Effector CD4-positive, alpha-beta T cell (primary cell): ENCODE results near the gene TMPRSS15. TPM values are rescaled to one million over a fixed set of nuclear protein-coding genes. Genes with fewer than 3 reads are reported as not detected.
"Not testable (repeated sequence)": the region's sequence is repeated elsewhere in the genome, so short reads cannot be mapped to it uniquely, and the experiment has no call there.

ENCODE experiments used
- DNase-seq: peaks from one replicate; pipeline ENCODE4 v3.0.0-alpha.2; 2020
- total RNA-seq: gene quantifications from one replicate; lab custom pipeline; 2026; lab: John Stamatoyannopoulos, UW

TMPRSS15 gene
- not detected for total RNA-seq

DNA sequence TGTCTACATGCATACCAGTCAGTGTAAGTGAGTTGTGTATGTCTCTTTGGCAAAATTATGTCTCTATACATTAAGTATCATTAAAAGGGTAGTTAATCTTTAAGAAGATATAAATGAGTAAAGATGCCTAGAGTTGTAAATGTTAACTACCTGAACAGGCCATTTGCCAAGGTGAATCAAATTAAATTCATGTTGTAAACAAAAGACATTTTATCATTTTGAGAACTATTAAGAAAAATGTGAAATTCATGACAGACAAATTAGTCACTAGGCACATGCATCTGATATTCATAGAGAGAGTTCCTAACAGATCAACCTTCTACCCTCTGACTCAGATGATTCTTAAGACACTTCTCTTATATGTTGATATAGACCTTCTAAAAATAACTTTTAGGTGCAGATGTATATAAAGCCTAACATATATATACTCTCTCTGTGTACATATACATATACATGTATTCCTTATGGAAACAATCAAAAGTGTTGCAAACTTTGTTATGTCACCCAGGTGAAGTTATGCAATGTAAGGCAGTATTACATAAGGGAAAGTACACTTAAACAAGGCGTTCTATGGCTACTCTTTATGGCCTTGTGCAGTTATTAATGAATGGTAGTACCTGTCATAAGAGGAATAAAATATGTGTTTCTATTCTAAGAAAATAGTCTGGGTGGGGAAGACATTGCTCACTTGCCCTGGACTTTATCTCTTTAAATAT is at the start of gene TMPRSS15:
TSS of gene TMPRSS15 (minus strand) at position 51 of the 716 bp plus-strand sequence. CDS start 163 bp downstream, outside the sequence.
- DNase-seq = no peak

DNA sequence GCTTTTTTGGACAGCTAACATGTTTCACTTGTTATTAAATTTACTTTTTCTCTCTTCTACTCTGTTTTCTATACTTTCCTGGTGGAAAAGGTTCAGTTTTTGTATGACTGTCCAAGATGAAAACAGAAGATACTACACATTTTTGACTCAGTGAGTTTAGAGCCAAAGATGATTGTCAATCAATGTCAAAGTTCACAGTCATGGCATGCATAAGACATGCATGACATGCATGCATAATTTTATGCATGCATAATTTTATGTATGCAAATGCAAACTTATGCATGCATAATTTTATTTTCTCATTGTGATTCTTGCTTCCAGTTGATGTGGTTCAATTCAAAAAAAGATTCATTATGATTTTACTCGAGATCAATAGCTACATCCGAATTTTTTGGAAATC is 48.1 kb upstream of the TMPRSS15 start:
- DNase-seq = no peak

DNA sequence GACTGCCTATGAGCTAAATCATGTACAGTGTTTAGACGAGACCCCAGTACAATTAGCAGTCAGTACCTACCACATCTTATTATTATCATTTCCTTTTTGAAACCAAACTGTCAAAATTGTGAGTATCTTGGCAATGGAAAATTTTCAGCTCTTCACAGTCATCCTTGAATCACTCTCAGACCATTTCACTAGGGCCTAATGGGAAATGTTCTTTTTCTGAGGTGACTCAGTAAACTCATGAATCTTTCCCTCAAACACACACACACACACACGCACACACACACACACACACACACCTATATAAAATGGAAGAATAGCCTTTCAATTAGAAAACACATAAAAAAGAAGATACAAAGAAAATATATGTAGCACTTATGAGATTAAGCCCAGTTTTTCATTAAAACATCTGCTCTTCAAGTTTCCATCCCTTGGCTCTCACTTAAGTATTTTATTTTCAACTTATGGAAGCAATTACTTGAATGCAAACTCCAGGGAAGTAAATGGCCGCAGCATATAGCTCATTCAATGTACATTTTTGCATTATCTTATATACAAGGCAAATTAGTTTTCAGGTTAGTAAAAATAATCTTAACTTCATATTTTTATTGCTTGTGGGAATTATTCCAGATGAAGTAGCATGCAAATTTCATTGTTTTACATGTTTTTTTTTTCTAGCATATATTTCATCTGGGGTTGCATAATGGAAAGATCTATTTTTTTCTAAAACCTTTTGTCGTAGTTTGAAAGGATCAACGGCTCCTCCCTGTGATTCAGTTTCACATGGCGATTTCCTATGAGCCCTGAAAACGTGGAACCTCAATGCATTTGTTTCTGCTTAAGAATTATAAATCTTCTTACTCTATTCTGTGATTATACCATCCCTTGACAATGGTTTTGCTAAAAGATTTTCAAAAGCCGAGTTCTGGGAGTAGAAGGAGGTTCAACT is 46.3 kb upstream of the TMPRSS15 start:
- no peak for DNase-seq

DNA sequence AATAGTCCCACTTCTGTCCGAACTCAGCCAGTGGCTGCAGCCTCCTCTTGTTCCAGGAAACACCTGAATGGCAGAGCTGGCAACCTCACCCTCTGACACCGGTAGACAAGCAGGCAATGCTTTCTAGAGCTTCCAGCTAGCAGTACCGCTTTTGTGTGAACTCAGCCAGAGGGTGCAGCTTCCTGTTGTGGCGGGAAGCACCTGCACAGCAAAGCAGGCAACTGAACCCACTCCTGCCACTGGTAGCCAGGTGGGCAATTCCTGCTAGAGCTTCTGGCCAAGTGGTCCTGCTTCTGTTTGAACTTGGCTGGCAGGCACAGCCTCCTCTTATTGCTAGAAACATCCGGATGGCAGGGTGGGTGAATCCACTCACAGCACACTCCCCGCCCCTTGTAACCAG is 40.1 kb upstream of the TMPRSS15 start:
- DNase-seq = no peak

DNA sequence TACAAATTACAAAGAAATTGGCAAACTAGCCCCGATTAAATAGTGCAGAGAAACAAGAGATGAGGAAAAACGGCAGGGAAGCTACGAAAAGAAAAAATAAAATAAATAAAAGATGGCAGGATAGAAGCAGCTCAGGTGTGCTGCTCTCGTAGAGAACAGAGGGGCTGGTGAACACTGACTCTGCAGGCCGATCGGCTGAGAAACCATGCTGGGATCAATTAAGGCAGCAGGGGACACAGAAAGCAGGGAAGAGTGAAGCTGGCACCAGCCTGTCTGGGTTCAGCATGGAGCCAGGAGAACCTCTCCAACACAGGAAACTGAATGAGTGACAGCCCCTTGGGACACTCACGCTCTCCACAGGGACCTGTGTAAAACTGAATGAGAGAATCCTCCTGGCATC is 39.5 kb upstream of the TMPRSS15 start:
- DNase-seq = no peak

DNA sequence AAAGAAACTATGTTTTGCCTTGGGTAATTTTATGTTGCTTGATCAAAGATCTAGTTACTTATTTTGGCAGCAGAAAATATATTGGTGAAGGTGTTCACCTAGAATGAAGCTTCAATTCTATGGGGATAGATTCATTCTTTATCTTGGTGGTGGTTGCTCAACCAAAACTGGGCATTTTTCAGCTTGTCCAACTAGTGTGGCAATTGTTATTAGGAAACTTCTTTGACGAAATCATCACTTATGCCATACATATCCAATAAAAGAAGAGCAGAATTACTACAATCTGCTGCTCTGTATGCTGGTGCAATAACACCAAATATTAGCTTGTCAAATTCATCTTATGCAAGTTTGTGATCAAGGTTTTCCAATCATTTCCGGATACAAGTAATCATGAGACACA is 26.8 kb upstream of the TMPRSS15 start:
- no peak for DNase-seq

DNA sequence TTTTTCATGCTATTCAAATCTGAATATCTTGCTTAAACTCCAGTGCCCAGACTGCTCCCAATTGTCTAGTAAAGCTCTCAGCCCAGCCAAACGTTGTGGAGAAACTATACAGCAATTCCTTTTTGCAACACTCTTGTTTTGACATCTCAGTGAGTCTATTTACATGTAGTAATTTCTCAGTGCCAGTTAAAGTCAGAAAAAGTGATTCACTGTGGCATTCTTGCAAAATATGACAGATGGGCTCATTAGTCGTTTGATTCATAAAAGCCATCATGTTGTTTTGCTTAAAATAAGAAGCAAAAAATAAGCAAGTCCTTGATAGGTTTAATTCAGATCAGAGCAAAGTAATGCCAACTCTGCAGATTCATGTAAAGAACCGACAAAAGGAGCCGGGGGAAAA is 20.7 kb upstream of the TMPRSS15 start:
- no peak for DNase-seq

DNA sequence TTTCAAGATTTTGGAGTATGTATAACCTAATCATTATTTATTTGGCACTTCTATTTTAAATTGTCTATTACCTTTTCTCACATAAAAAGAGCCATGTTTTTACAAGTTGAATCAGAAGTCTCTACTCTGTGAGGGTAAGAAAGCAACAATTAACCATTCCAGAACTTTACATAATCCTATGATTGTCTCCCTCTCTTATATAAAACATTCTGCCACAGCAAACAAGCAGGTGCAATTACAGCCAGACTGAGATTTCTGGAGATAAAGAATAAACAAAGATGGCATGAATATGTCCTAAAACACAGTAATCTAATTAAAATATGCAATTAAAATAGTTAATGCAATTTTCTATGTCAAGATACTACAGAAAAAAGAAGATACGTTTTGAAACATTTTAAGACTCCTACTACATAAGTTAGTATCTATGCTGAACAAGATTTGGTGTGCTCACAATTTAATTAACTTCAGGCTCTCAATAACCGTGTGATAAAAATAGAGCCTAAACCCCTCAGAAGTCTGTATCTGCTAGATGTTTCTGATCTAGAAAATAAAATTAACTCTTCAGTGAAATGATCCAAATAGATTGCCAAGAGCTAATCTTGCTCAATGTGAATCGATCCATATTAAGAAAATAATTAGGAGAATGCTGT is 13.7 kb upstream of the TMPRSS15 start:
- no peak for DNase-seq

DNA sequence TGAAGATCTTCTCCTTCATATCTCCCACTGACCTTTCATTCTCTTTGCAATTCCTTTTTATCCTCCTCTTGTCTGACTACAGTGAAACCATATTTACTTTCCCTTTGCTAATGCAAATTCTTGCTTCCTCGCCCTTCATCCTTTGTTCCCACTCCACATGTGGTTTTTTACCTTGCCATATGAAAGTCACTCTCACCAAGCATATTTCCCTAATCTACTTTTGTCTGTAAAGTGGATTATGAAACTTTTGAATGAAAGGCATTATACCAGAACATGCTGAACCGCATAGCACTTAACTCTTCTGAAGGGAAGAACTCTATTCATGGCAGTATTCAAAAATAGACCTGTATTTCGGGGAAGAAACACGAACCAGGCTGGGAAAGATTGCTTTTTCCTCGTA is 8.0 kb upstream of the TMPRSS15 start:
- DNase-seq = no peak

DNA sequence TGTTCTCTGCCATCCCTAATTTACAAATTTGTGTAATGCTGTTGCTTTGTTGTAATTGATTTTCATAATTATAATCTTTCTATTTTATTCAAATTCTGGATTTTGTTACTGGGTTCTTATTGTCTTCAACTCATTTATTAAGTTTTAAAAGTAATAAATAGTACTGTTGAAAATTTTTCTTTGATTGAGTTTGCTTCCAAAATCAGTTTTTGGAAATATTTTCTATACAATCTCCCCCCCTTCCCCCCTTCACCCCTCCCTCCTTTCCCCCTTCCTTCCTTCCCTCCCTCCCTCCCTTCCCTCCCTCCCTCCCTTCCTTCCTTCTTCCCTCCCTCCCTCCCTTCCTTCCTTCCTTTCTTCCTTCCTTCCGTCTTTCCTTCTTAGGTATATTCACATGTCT is 6.0 kb upstream of the TMPRSS15 start:
- no peak for DNase-seq

DNA sequence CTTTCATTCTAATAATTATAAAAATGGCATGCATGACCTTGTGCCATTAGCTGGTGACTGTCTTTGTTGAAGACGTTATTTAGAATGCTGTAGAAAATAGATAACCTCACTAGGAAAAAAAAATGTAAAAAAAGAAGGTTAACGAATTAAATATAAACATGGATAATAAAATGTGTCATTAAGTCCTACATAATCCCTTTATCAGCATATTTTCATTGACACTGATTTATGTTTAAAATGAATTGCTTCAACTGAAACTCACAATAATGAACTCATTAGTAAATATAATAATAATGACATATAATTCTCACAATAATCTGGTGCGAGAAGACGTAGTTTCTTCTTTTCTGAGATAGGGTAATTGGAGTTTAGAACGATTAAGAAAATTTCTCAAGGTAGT is 4.7 kb downstream of the TMPRSS15 start:
- no peak for DNase-seq

DNA sequence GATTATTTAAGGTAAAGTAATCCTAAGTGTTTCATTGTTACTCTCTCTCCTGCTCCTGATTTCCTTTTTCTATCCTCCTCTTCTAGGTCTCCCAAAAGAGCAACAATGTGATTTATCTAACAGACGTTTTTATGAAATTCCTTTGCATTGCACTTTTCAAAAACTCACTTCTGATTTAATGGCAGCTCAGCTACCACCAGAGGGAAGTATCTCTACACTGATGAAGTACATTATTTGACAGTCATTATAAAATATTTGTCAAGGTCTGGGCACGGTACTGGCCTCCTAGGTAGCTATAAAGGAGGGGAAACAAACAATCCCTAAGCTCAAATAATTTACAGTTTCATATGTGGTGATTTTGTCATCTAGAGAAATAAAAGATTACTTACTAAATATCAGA is 15.6 kb downstream of the TMPRSS15 start:
- no peak for DNase-seq

DNA sequence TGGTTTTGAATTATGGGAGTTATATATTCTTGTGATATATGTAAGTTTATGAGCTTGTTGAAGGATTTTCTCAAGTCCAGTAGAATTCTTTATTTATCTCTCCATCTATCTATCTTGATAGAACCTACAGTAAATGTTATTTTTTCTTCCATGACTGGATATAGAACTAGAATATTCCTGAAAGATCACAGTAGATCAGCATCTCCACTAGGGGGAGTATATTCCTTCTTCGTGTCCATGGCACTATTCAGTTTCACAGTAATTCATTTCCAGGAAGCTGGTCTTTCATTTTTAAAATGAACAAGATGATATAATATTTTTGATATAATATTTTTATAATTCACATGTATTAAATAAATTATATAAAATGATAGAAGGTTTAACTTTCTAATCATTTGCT is 18.8 kb downstream of the TMPRSS15 start:
- DNase-seq = no peak

DNA sequence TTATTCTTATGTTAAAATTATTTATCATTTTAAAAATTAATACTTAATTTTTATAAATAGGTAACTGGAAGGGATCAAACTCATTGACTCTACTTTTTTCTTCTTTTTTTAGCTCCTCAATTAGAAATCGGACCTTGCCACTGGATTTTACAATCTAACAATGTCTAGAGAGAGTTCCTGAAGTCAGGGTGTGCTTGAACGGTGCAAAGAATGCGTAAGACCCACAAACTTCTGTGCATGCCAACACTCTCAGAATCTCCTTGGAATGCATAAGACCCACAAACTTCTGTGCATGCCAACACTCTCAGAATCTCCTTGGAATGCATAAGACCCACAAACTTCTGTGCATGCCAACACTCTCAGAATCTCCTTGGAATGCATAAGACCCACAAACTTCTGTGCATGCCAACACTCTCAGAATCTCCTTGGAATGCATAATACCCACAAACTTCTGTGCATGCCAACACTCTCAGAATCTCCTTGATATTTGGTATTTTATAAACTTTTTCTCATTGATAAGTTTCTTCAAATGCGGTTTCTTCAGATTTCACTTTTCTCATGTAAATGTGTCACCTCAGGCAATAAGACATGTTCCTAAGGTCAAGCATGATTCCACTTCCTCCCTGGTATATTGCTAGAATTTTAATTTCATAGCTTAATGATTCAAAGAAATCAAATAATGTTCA is 20.5 kb downstream of the TMPRSS15 start:
- DNase-seq = not testable (repeated sequence)

DNA sequence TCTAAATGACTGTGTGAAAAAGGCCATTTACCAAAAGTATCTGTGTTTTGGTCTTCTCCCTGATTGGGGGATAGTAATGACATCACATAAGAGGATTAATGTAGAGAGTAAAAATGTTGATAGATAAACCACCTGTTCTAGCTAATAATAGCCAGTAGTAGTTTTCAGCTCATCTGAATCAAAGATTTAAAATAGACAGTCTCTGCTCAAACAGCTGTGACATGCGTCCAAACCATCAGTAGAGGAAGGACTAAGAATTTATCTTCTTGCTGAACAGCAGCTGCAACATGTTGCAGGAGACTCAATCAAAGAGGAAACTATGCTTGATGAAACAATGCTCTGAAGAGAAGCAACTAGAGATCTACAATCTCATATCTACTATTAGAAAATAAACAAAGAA is 21.4 kb downstream of the TMPRSS15 start:
- DNase-seq = no peak

DNA sequence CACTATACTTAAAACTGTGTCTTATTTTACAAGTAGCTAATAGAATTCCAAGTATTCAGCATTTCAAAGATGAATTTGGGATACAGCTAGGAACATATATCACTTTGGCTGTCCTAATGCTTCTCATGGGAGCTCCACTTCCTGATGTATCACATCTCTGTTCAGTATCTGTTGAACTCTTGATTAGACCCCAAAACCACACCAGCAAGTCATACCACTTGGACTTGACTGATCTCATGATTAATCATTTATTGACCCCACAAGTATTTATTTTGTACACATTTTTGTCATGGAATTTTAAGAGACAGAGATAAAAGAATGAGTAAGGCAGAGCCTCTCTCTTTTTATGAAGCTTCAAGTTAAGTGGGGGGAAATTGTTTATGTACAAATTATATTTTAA is 30.0 kb downstream of the TMPRSS15 start:
- DNase-seq = no peak

DNA sequence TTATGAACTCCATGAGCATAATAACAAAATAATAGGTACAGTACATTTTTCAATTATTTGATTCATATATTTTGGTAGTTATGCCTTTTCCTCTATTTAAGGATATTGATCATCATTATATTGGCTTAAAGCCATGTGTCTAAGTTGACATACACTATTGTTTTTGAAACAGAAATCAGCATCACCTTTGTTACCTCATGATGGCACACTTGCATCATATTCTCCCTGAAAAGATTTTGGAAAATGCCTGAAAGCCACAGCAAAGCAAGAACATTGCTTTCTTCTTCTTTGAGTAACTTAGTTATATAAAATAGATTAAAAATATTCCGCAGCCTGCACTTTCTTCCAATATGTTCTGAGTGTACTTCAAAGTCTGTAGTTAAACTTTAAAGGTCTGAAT is 33.3 kb downstream of the TMPRSS15 start:
- no peak for DNase-seq

DNA sequence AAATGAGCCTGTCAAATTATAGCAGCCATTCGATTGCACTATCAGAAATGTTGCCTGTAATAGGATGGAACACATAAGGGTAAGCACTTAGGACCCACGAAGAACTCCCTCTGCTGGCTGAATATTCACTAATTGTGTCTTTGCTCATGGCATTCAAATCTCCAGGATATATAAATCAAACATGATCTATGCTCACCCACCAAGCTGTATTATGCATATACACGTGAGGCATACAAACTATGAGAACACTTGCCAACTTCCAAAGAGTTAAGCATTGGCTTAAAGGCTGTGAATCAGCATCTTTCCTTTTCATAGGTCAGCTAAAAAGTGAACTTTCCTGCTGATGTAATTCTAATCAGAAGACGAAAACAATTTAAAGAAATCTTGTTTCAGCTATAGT is 34.5 kb downstream of the TMPRSS15 start:
- DNase-seq = no peak

DNA sequence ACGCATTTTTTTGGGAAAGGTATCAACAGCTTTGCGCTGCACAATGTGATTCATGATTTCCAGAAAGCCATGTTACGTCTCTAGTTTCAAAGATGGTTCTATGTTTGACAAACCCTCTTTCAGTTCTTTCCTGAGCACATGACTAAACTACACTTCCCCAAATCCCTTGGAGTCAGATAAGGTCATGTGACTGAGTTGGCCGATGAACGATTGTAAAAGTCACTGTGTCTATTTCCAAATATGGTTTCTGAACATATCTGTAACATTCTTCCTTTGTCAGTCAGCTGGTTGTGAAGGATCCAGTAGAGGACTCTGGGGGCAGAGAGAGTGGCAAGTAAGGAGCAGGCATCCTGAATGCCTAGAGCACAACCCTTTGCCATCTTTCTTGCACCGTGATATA is 35.4 kb downstream of the TMPRSS15 start:
- DNase-seq = no peak

DNA sequence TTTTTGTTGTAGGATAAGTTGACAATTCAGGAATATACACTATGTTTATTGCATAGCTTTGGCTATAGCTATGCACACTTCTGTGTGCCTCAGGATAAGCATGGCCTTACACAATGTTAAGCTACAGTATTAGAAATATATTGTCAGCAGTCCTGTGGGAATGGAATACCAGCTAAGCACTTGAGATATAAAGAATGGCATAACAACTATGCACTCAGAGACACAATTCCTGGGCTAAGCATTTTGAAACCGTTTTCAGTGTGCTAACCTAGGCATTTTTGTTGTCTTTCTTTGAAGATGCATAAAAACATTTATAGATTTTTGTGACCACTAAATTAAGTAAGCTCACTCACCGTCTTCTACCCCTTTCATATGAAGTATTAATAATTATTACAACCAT is 46.8 kb downstream of the TMPRSS15 start:
- DNase-seq = no peak

DNA sequence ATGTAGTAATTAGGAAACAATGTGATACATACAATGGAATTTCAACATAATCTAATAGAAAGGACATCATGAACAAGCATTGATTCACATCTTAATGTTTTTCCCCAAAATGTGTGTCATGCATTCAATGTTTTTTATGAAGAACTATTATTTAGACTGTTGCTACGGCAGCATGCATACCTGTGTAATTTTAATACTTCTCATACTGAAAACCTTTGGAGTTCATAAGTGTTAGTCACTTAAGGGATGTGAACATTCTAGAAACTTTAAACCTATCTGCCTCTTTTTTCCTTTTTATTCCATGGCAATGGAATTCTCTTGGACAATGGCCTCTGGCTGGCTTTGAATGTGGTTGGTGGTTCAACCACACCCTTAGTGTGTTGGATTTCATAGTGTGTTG is 48.6 kb downstream of the TMPRSS15 start:
- DNase-seq = no peak

DNA sequence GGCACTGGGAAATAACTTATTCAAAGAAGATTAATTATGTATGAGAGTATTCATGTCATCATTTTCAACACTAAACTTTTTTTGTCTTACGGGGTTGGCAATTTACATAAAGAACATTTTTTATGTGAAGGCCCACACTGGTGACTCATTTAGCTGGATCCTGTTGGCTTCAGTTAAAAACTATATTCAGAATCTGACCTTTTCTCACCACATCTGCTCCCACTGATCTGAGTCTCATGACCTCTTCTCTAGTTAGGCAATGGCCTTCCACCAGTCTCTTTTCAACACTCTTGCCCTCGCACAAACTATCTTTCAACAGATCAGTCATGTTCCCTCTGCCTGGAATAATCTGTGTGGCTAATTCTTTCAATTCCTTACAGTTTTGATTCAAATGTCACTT is 53.4 kb downstream of the TMPRSS15 start:
- DNase-seq = no peak

DNA sequence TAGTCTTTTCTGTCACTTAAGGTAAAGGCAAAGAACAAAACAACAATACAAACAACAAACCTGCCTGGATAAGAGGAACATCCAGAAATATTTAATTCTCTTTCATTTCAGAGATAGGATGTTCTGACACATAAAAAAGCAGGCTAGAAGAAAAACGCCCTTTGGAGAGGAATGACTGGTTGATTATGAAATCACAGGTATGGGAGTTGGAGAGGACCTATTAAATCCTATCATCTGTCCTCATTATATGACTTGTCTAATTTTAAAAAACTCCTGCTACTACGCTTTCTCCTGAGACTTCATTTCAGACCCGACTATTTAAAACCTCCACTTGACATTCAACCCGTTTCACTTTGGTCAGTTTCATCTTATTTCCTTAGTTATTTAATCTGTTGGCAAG is 54.1 kb downstream of the TMPRSS15 start:
- DNase-seq = no peak
